Endothelial cell of coronary artery (primary cell): ENCODE measurements around the gene OR4C6. TPM values are rescaled to one million over a fixed set of nuclear protein-coding genes. Genes with fewer than 3 reads are reported as not detected.

Experiments
- total RNA-seq: library from RNA; depleted of rRNA; stranded (reverse); fragments of >200 nt; gene quantifications from 2 replicates; pipeline ENCODE4 v1.2.3, GENCODE V29; 2014

Gene OR4C6
- not detected in 2 replicates for total RNA-seq

DNA sequence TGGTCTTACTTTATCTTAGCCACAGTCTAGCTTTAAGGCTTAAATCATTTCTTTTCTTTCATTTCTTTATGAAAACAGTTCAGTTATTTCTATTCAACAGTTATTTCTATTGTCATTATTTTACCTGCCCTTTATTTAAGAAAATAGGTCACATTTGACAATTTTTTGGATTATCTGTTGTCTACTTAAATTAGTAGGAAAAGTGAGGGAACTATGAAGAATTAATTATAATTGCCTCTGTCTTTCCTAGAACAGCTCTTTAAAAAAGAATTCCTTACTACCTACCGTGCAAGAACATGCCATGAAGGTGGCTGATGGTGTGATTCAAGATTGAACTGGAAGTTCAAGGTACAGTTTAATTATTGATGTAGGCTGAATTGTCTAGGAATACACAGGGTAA is at the start of gene OR4C6:
OR4C6 (plus strand) TSS at position 301 of the 400 bp plus-strand sequence. CDS start 2,966 bp downstream, outside the sequence.

DNA sequence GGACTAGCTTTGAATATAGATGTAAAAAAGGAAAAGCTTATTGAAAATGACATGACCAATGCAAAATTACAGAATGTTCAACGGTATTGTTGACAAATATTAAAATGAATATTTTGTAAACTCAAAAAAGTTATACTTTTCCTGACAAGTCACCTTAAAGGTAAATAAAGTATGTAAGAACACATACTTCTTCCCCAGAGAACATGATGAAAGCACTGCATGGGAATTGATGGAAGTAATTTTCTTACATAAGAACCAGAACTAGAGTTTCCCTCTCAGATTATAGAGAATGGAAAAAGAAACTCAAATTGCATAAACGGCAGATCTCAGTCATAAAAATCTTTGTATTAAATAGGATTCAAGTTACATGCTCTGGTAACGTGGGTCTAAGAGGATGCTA is 27.2 kb upstream of the OR4C6 start, which contains the start of gene OR4P4:
OR4P4 (plus strand) TSS at position 301 of the 400 bp plus-strand sequence.

DNA sequence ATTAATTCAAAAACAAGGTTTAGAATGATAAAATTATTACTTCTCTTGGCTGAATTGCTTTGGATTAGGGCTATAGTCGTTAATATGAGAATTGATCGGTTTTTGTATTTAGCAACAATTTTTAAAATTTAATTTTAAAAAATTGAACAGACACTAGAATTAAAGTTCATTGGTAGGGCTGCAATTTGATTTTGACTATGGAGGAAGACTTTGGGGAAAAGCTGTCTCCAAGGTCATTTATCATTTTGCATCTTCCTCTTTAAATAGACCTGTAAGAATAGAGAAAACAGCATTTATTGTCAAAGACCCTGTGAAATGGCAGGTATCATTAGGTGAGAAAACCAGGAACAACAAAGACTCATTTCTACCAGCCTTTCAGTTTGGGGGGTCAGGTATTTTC is 14.0 kb upstream of the OR4C6 start, which contains the start of gene OR4S2:
OR4S2 (plus strand) TSS at position 301 of the 400 bp plus-strand sequence. CDS start 2,577 bp downstream, outside the sequence.

Other genes with a start within 250 kb of the OR4C6 start
- not detected in 2 replicates for gene OR4C15, start 107.7 kb upstream of the OR4C6 start, total RNA-seq
- gene OR4C16, start 90.1 kb upstream of the OR4C6 start, total RNA-seq = not detected in 2 replicates
- gene OR4C11, start 54.6 kb upstream of the OR4C6 start, total RNA-seq = not detected in 2 replicates
- not detected in 2 replicates for gene OR4P4, start 27.1 kb upstream of the OR4C6 start, total RNA-seq
- gene OR4S2, start 13.9 kb upstream of the OR4C6 start, total RNA-seq = not detected in 2 replicates
- gene OR5D13, start 111.2 kb downstream of the OR4C6 start, total RNA-seq = not detected in 2 replicates
- gene OR5D14, start 133.4 kb downstream of the OR4C6 start, total RNA-seq = not detected in 2 replicates
- not detected in 2 replicates for gene OR5L1, start 149.2 kb downstream of the OR4C6 start, total RNA-seq
- not detected in 2 replicates for gene OR5D18, start 157.4 kb downstream of the OR4C6 start, total RNA-seq
- gene OR5L2, start 165.0 kb downstream of the OR4C6 start, total RNA-seq = not detected in 2 replicates
- not detected in 2 replicates for gene OR5D16, start 176.6 kb downstream of the OR4C6 start, total RNA-seq
- gene TRIM51, start 221.1 kb downstream of the OR4C6 start, total RNA-seq = not detected in 2 replicates